Myometrial cell (primary cell): ENCODE measurements around the gene SLC5A12. TPM values are rescaled to one million over a fixed set of nuclear protein-coding genes. Genes with fewer than 3 reads are reported as not detected.

Source experiments
- total RNA-seq: library from RNA; depleted of rRNA; stranded (reverse); fragments of >200 nt; gene quantifications from 2 replicates; pipeline ENCODE4 v1.2.3, GENCODE V29; 2015

SLC5A12 gene, protein sequence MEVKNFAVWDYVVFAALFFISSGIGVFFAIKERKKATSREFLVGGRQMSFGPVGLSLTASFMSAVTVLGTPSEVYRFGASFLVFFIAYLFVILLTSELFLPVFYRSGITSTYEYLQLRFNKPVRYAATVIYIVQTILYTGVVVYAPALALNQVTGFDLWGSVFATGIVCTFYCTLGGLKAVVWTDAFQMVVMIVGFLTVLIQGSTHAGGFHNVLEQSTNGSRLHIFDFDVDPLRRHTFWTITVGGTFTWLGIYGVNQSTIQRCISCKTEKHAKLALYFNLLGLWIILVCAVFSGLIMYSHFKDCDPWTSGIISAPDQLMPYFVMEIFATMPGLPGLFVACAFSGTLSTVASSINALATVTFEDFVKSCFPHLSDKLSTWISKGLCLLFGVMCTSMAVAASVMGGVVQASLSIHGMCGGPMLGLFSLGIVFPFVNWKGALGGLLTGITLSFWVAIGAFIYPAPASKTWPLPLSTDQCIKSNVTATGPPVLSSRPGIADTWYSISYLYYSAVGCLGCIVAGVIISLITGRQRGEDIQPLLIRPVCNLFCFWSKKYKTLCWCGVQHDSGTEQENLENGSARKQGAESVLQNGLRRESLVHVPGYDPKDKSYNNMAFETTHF
- total RNA-seq, result not detected in 2 replicates

GRCh38 chr11:26721948-26722475, at the start of gene SLC5A12:
TSS of gene SLC5A12 (minus strand) at chr11:26722060. CDS start at chr11:26721714, 346 bp downstream.

Other genes starting within 250 kb of the SLC5A12 start
- gene MUC15, start 149.8 kb downstream of the SLC5A12 start, total RNA-seq, result not detected in 2 replicates